ENCODE results near the gene CST7. TPM values are rescaled to one million over a fixed set of nuclear protein-coding genes. Genes with fewer than 3 reads are reported as not detected.

CST7 gene
- total and polyA plus RNA-seq, 10 of the 15 experiments (the other 5 are each of a cell fraction or from before 2014, with no cell fraction given) = 0.69 TPM; not detected in 9

GRCh38 chr20:25005661-25006060, 56.6 kb downstream of the CST7 start (continued):
- TF ChIP-seq ATF2 (IDR thresholded peaks at IDR 0.05; ENCODE audit: low read length) = no peak
- no peak for TF ChIP-seq ATF7 (IDR thresholded peaks at IDR 0.05; ENCODE audit: low read depth)
- no peak for TF ChIP-seq FOS (IDR thresholded peaks at IDR 0.05; ENCODE audit: borderline replicate concordance, extremely low read depth, insufficient read length)
- TF ChIP-seq NR2C1 (IDR thresholded peaks at IDR 0.05) = no peak
- TF ChIP-seq CBX5 (IDR thresholded peaks at IDR 0.05; ENCODE audit: low read depth) = no peak
- TF ChIP-seq ZBTB40 (IDR thresholded peaks at IDR 0.05; ENCODE audit: borderline replicate concordance) = no peak
